ENCODE data around the gene TMC1. TPM values are rescaled to one million over a fixed set of nuclear protein-coding genes. Genes with fewer than 3 reads are reported as not detected.
"Not testable (repeated sequence)": the region's sequence is repeated elsewhere in the genome, so short reads cannot be mapped to it uniquely, and the experiment has no call there.

The TMC1 gene
- 0.36 and 0.49 TPM in 2 replicates for total RNA-seq (ENCODE audit: low replicate concordance)

DNA sequence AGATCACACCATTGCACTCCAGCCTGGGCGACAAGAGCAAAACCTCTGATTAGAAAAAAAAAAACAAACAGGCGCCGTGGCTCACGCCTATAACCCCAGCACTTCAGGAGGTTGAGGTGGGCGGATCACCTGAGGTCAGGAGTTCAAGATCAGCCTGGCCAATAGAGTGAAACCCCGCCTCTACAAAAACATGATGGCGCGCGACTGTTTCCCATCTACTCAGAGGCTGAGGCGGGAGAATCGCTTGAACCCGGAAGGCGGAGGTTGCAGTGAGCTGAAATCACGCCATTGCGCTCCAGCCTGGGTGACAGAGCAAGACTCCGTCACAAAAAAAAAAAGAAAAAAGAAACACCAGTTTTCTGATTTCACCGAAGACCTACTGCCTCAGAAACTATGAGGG lies at the start of gene TMC1:
TMC1 (plus strand) TSS at position 193 of the 400 bp plus-strand sequence. CDS start 127,041 bp downstream, outside the sequence.
- DNase-seq (ENCODE audit: low read depth); H3K4me3 ChIP-seq (ENCODE audit: low read depth, low read length): not testable (repeated sequence)

DNA sequence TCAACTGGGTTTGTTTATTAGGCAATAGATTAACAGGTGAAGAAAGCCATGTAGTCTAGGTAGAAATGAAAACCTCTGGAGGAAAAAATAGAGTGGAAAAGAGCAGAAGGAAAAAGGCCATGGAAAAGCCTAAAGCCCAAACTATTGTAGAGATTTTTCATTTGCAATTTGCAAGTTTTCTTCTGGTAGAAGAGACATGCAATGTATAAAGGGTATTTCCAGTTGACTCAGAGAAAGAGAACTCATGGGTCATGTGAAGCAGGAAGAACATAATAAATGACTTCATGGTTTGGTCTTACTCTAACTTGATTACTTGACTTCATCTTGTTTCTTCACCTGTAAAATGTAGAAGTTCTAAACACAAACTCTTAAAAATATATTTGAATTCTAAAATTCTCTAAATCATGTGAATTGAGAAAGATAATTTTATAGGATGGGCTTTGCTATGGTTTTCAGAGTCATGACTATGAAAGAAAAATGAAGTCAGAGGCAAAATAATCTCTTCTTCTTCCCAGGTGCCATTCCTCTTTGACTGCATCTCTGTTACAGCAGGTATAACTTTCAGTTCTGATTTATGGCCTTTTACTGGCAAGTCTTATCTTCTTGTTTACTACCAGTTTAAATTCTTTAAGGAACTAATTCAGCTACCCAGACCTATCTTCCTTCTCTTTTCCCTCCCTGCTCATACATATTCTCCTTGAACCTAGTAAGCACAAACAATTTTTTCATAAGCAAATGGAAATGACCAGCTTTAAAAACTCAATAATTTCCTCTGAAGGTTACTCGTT lies 47.7 kb upstream of the TMC1 start:
- TF ChIP-seq, protein P1, sequence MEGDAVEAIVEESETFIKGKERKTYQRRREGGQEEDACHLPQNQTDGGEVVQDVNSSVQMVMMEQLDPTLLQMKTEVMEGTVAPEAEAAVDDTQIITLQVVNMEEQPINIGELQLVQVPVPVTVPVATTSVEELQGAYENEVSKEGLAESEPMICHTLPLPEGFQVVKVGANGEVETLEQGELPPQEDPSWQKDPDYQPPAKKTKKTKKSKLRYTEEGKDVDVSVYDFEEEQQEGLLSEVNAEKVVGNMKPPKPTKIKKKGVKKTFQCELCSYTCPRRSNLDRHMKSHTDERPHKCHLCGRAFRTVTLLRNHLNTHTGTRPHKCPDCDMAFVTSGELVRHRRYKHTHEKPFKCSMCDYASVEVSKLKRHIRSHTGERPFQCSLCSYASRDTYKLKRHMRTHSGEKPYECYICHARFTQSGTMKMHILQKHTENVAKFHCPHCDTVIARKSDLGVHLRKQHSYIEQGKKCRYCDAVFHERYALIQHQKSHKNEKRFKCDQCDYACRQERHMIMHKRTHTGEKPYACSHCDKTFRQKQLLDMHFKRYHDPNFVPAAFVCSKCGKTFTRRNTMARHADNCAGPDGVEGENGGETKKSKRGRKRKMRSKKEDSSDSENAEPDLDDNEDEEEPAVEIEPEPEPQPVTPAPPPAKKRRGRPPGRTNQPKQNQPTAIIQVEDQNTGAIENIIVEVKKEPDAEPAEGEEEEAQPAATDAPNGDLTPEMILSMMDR (IDR thresholded peaks at IDR 0.05; ENCODE audit: insufficient read depth, low read length): no peak
- peak; percentile 64 for DNase-seq (ENCODE audit: low read depth)
- H3K4me3 ChIP-seq (ENCODE audit: low read depth, low read length): no peak overlapping the region

- DNase-seq (ENCODE audit: low read depth): no peak
- TF ChIP-seq, protein P1 (IDR thresholded peaks at IDR 0.05; ENCODE audit: insufficient read depth, low read length): no peak
- no peak overlapping the region for H3K4me3 ChIP-seq (ENCODE audit: low read depth, low read length)
Measured at GRCh38 chr9:72474676-72475075, 46.7 kb upstream of the TMC1 start.

GRCh38 chr9:72476100-72476499 lies 45.3 kb upstream of the TMC1 start:
- no peak for DNase-seq (ENCODE audit: low read depth)
- TF ChIP-seq, protein P1 (IDR thresholded peaks at IDR 0.05; ENCODE audit: insufficient read depth, low read length): no peak
- H3K4me3 ChIP-seq (ENCODE audit: low read depth, low read length): no peak overlapping the region

DNA sequence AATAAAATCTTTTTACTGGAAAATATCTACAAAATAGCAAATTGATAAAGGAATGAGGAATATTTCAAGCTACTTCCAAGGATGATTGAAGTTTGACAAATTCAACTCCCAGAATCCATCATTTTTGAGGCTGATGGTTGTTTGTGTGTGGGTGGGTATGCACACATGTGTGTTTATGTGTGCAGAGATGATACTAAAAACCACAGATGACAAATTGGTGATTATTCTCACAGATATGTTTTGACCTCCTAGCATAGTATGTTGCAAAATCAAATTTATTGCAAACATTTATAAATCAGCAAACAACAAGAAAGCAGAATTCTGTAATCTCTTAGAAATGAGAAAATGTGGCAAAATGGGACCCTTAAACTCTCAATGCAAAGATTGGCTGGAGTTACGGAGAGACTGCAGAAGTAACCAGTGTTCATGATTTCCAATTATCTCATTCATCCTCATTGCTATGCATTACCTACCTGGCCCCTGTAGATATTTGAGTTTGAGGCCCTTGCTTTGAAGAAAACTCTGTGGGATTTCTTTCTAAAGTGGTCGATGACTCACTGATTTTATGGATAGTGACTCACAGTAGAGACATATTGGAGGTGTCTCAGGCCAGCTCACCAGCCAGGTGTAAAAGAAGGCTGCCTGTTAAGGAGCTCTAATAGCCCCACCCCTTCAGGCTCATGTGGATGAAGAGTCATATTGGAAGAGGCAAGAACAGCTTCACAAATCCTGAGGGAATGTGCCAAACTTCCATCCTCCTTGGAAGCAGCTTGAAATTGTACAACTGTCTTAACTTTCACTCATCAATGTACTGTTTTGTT lies 44.6 kb upstream of the TMC1 start:
- TF ChIP-seq, protein P1 (IDR thresholded peaks at IDR 0.05; ENCODE audit: insufficient read depth, low read length): no peak

DNA sequence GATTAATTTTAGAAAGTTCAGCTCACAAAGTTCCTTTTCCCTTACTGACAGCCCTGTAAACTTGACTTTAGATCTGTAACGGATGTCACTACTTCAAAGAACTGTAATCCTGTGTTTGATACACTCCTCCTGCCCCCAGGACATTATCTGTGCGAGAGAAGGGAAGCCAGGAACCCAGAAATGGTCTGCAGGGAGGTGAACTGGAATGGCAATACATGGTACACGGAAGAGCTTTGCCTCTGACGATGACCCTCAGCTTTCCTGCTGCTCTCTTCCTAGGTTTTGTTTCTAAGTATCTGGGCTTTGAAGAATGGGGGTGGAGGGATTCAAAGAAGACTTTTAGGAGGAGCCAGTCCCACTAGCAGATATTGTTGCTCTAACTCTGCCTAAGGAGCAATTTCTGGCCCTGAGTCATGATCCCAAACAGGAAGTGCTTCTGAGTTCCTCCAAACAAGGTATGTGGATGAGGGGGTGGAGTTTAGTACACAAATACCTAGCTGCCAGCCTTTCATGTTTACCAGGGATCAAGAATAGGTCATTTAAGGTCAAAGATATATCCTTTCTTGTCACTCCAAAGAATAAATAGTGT lies 43.4 kb upstream of the TMC1 start:
- no peak overlapping the region for H3K4me3 ChIP-seq (ENCODE audit: low read depth, low read length)
- peak; percentile 59 for DNase-seq (ENCODE audit: low read depth)
- TF ChIP-seq, protein P1 (IDR thresholded peaks at IDR 0.05; ENCODE audit: insufficient read depth, low read length): no peak

More for the DNA sequence above, 44.6 kb upstream of the TMC1 start:
- DNase-seq (ENCODE audit: low read depth): no peak
- no peak overlapping the region for H3K4me3 ChIP-seq (ENCODE audit: low read depth, low read length)

GRCh38 chr9:72478966-72479365 lies 42.4 kb upstream of the TMC1 start:
- TF ChIP-seq, protein P1 (IDR thresholded peaks at IDR 0.05; ENCODE audit: insufficient read depth, low read length): no peak
- DNase-seq (ENCODE audit: low read depth): peak; percentile 54
- no peak overlapping the region for H3K4me3 ChIP-seq (ENCODE audit: low read depth, low read length)

GRCh38 chr9:72480261-72480660 lies 41.1 kb upstream of the TMC1 start:
- not testable (repeated sequence) for H3K4me3 ChIP-seq (ENCODE audit: low read depth, low read length); DNase-seq (ENCODE audit: low read depth)

Measured in fibroblast of the aortic adventitia (primary cell).